SK-N-SH (cell line): ENCODE results near the gene DLG1. TPM values are rescaled to one million over a fixed set of nuclear protein-coding genes. Genes with fewer than 3 reads are reported as not detected.

Experiments used
- CTCF ChIA-PET: fragments of 300-600, 350-600 bp; formaldehyde crosslinking; extraction: SDS; loops from one replicate; lab custom pipeline; 2021; lab: Yijun Ruan, JAX
- POLR2A ChIA-PET: fragments of 350-600 bp; sonication (Branson Sonifier 250); formaldehyde crosslinking; extraction: SDS; loops from one replicate; lab custom pipeline; 2020; ENCODE audit warnings: antibody characterized with exemption, inconsistent platforms; lab: Yijun Ruan, JAX
- DNase-seq: peaks from one replicate; pipeline ENCODE4 v3.0.0; 2012
- H2AFZ ChIP-seq: fragments of 200-600 bp; sonication (generic); 2 replicates; pipeline ENCODE4 v1.8.1; 2016; ENCODE audit warnings: antibody characterized with exemption, mild to moderate bottlenecking, low read depth
- H3F3A ChIP-seq: fragments of 200-600 bp; sonication (generic); replicated peaks from 2 replicates; pipeline ENCODE3; 2016; ENCODE audit warnings: antibody characterized with exemption, mild to moderate bottlenecking; ENCODE audit not compliant: insufficient read depth
- H3K27ac ChIP-seq, 2 experiments: fragments of 200-500 bp in 1 of 2; fragments of 200-600 bp in 1 of 2; sonication (Bioruptor generic) in 1 of 2; sonication (generic), shearing (Covaris generic) in 1 of 2; 2 replicates each; pipeline versions ENCODE4 v1.5.1 to v1.6.1; 2014 to 2016; ENCODE audit warnings: low read depth in 2 of 2, inconsistent platforms in 1 of 2, low read length in 1 of 2, mild to moderate bottlenecking in 1 of 2, mixed read lengths in 1 of 2
- H3K27me3 ChIP-seq: fragments of 200-600 bp; sonication (generic), shearing (Covaris generic); 2 replicates; pipeline ENCODE4 v1.6.1; 2016; ENCODE audit warnings: mixed run types; ENCODE audit not compliant: insufficient read depth
- H3K36me3 ChIP-seq, 2 experiments: fragments of 200-500 bp in 1 of 2; fragments of 200-600 bp in 1 of 2; sonication (Bioruptor generic) in 1 of 2; sonication (generic) in 1 of 2; replicated peaks in 1 of 2; 2 replicates each; pipeline versions ENCODE3 to v1.5.1; 2014 to 2016; ENCODE audit warnings: low read length in 1 of 2, mild to moderate bottlenecking in 1 of 2; ENCODE audit not compliant: insufficient read depth in 2 of 2, control insufficient read depth in 1 of 2
- H3K4me1 ChIP-seq, 2 experiments: fragments of 200-500 bp in 1 of 2; fragments of 200-600 bp in 1 of 2; sonication (Bioruptor generic) in 1 of 2; sonication (generic), shearing (Covaris generic) in 1 of 2; 2 replicates each; pipeline versions ENCODE4 v1.5.1 to v1.6.1; 2014 to 2016; ENCODE audit warnings: low read depth in 1 of 2, low read length in 1 of 2, mixed run types in 1 of 2; ENCODE audit not compliant: insufficient read depth in 2 of 2, control insufficient read depth in 1 of 2
- H3K4me2 ChIP-seq: fragments of 200-600 bp; sonication (generic), shearing (Covaris generic); 2 replicates; pipeline ENCODE4 v1.6.1; 2017; ENCODE audit warnings: mixed run types
- H3K4me3 ChIP-seq, 2 experiments: fragments of 200-500 bp in 1 of 2; fragments of 200-600 bp in 1 of 2; sonication (Bioruptor generic) in 1 of 2; sonication (generic), shearing (Covaris generic) in 1 of 2; 2 replicates each; pipeline versions ENCODE4 v1.5.1 to v1.8.1; 2014 to 2016; ENCODE audit warnings: low read depth in 2 of 2, inconsistent platforms in 1 of 2, low read length in 1 of 2, mild to moderate bottlenecking in 1 of 2, mixed read lengths in 1 of 2, moderate library complexity in 1 of 2
- H3K79me2 ChIP-seq: fragments of 200-600 bp; sonication (generic); 2 replicates; pipeline ENCODE4 v1.8.1; 2017; ENCODE audit warnings: mild to moderate bottlenecking; ENCODE audit not compliant: insufficient read depth
- H3K9ac ChIP-seq: fragments of 200-600 bp; sonication (generic); 2 replicates; pipeline ENCODE4 v1.6.1; 2017; ENCODE audit warnings: mixed run types
- H3K9me2 ChIP-seq: fragments of 200-600 bp; sonication (generic); 2 replicates; pipeline ENCODE4 v1.6.1; 2017; ENCODE audit warnings: mixed run types
- H3K9me3 ChIP-seq: fragments of 200-600 bp; sonication (generic); 2 replicates; pipeline ENCODE4 v1.6.1; 2017; ENCODE audit warnings: mixed run types, mild to moderate bottlenecking, moderate library complexity
- H4K20me1 ChIP-seq: fragments of 200-600 bp; sonication (generic); 2 replicates; pipeline ENCODE4 v1.6.1; 2017; ENCODE audit warnings: mild to moderate bottlenecking, mixed run types; ENCODE audit not compliant: insufficient read depth
- CTCF ChIP-seq: fragments of 200-600 bp; sonication (generic); IDR thresholded peaks from 2 replicates; pipeline ENCODE4 v1.6.1; 2017; ENCODE audit warnings: antibody characterized with exemption, mild to moderate bottlenecking, moderate library complexity
- ELF1 ChIP-seq: IDR thresholded peaks from 2 replicates; pipeline ENCODE4 v1.4.0; 2012
- EP300 ChIP-seq, 2 experiments: IDR thresholded peaks; 2 replicates each; pipeline versions ENCODE4 v1.4.0 to v1.6.1; 2012; ENCODE audit warnings: borderline replicate concordance in 1 of 2, low read depth in 1 of 2, low read length in 1 of 2
- FOSL2 ChIP-seq: IDR thresholded peaks from 2 replicates; pipeline ENCODE4 v1.4.0; 2012; ENCODE audit warnings: low read depth, mild to moderate bottlenecking, moderate library complexity, borderline replicate concordance
- FOXM1 ChIP-seq: IDR thresholded peaks from 2 replicates; pipeline ENCODE4 v1.4.0; 2012; ENCODE audit warnings: low read depth, mild to moderate bottlenecking
- GABPA ChIP-seq: IDR thresholded peaks from 2 replicates; pipeline ENCODE4 v1.4.0; 2012; ENCODE audit warnings: low read depth, mild to moderate bottlenecking
- GATA2 ChIP-seq: sonication (generic); formaldehyde crosslinking; IDR thresholded peaks from 2 replicates; pipeline ENCODE4 v1.5.0; 2020; ENCODE audit warnings: mild to moderate bottlenecking, missing genetic modification reagents
- MAX ChIP-seq: IDR thresholded peaks from 2 replicates; pipeline ENCODE4 v1.4.0; 2012; ENCODE audit warnings: low read depth
- MEF2A ChIP-seq: IDR thresholded peaks from 2 replicates; pipeline ENCODE4 v1.4.0; 2012; ENCODE audit warnings: low read depth, borderline replicate concordance
- MXI1 ChIP-seq: IDR thresholded peaks from 2 replicates; pipeline ENCODE4 v1.6.1; 2012; ENCODE audit warnings: mild to moderate bottlenecking, low read depth, low read length, improper control_type of control experiment
- RCOR1 ChIP-seq: fragments of 150-350 bp; IDR thresholded peaks from 2 replicates; pipeline ENCODE4 v1.6.1; 2017; ENCODE audit warnings: antibody characterized with exemption, low read length
- REST ChIP-seq: IDR thresholded peaks from 2 replicates; pipeline ENCODE4 v1.6.1; 2012; ENCODE audit warnings: mild to moderate bottlenecking, low read depth, low read length, moderate library complexity
- SMC3 ChIP-seq: IDR thresholded peaks from 2 replicates; pipeline ENCODE4 v1.6.1; 2012; ENCODE audit warnings: low read depth, low read length, improper control_type of control experiment
- TCF12 ChIP-seq: IDR thresholded peaks from 2 replicates; pipeline ENCODE4 v1.4.0; 2012
- ZBTB33 ChIP-seq: IDR thresholded peaks from 2 replicates; pipeline ENCODE4 v1.4.0; 2012; ENCODE audit warnings: low read depth, borderline replicate concordance
- WGBS: methylation state at CpG from one replicate; pipeline ENCODE4 v1.1.6; 2017; ENCODE audit warnings: low lambda C conversion rate; 5-methylcytosine and 5-hydroxymethylcytosine counted together
- polyA plus RNA-seq, 3 experiments: library from polyadenylated mRNA; depleted of rRNA; stranded (reverse); fragments of >200 nt; gene quantifications; 2 replicates each; pipeline ENCODE4 v1.2.3, GENCODE V29; 2012
- TF ChIP-seq, protein P1 (sequence below): fragments of 150-350 bp; IDR thresholded peaks from 2 replicates; pipeline ENCODE4 v1.6.1; 2016; ENCODE audit warnings: mild to moderate bottlenecking, low read depth, low read length
- TF ChIP-seq, protein P2 (sequence below): IDR thresholded peaks from 2 replicates; pipeline ENCODE4; 2012

DLG1 gene
- polyA plus RNA-seq, 1 of the 3 experiments (the other 2 are of a cell fraction), result 16.5 TPM

DNA sequence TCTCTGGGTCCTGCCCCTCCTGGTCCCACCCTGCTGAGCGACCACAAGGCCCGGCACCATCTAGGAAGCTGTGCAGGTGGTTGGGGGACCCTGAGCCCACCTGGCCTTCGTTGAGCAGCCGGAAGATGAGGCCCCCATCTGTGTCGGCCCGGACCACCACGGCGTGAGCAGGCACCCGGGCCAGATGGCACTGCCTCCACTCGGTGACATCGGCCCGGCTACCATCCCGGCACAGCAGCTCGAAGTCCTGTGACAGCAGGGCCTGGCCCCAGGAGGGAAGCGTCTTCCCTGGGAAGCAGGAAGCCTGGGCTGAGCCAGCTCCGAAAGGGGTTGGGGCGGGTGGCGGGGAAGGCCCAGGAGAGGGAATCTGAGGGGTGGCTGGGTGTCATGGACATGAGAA lies 281.4 kb downstream of the DLG1 start (continued):
- TF ChIP-seq REST (no peak), SMC3 (no peak), FOXM1 (no peak), ZBTB33 (no peak), EP300 (IDR thresholded peaks at IDR 0.05; ENCODE audit: borderline replicate concordance in 1 of 2, low read depth in 1 of 2, low read length in 1 of 2) (no peak), FOSL2 (no peak), CTCF (no peak), MXI1 (no peak), GABPA (no peak), TCF12 (no peak)
- TF ChIP-seq, all 33 proteins: peak for 0

DNA sequence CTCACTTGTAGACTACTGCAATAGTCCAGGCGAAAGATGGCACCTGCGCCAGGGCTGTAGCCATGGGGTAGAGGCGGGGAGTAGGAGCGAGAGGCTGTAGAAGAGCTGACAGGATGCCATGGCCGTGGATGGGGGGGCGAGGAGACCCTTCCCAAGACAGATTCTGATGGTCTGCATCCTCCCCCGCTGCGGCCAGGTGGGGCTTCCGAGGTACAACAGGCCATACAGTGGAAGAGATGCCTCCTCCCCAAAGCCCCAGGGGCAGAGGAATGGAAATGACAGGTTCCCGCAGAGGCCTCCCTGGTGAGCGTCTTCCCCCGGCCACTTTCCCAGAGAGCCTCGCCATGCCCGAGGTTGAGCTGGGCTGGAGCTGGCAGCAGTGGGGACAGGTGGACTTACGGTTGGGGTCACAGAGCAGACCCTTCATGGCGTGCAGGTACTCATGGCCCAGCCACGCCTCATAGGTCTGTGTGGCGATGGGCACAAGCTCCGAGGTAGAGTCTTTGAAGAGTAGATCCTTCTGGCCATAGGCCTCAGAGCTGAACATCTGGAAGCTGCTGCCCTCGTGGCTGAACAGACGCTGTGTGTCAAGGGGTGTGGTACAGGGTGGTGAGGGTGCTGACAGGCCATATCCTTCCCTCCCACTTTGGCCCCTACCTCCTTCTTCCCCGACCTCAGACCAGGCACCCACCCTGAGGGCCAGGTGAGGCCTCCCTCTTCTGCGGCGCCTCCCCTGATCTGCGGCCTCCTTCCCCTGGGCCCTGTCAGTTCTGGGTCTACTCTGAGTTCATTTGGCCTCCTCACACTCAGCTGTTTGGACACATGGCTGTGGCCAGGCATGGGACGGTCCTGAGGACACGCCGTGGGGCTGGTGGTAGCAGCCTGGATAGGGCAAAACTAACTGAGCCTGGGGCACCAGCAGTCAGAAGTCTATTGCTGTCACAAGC lies 282.3 kb downstream of the DLG1 start:
- no peak for DNase-seq
- POLR2A ChIA-PET, result no interaction called here
- no peak overlapping the region for H2AFZ ChIP-seq
- no peak for TF ChIP-seq MAX
- TF ChIP-seq SMC3, result no peak
- TF ChIP-seq RCOR1, result no peak
- TF ChIP-seq, protein P1, sequence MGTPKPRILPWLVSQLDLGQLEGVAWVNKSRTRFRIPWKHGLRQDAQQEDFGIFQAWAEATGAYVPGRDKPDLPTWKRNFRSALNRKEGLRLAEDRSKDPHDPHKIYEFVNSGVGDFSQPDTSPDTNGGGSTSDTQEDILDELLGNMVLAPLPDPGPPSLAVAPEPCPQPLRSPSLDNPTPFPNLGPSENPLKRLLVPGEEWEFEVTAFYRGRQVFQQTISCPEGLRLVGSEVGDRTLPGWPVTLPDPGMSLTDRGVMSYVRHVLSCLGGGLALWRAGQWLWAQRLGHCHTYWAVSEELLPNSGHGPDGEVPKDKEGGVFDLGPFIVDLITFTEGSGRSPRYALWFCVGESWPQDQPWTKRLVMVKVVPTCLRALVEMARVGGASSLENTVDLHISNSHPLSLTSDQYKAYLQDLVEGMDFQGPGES, result no peak
- no peak for TF ChIP-seq ELF1
- no peak for TF ChIP-seq GATA2 (CRISPR knock-in tag)
- TF ChIP-seq, protein P2, sequence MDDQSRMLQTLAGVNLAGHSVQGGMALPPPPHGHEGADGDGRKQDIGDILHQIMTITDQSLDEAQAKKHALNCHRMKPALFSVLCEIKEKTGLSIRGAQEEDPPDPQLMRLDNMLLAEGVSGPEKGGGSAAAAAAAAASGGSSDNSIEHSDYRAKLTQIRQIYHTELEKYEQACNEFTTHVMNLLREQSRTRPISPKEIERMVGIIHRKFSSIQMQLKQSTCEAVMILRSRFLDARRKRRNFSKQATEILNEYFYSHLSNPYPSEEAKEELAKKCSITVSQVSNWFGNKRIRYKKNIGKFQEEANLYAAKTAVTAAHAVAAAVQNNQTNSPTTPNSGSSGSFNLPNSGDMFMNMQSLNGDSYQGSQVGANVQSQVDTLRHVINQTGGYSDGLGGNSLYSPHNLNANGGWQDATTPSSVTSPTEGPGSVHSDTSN, result no peak
- no peak for TF ChIP-seq MEF2A
- no peak for TF ChIP-seq EP300 (IDR thresholded peaks at IDR 0.05; ENCODE audit: borderline replicate concordance in 1 of 2, low read depth in 1 of 2, low read length in 1 of 2)
- no peak for TF ChIP-seq CTCF

More for the DNA sequence above, 282.3 kb downstream of the DLG1 start:
- H3K9me2 ChIP-seq, result no peaks in the 10 kb centered on the region
- CTCF ChIA-PET, result interaction anchor here (1.3 to 11.0 kb wide), 5 partner anchors 8 to 171 kb away, joined by 4 to 81 read pairs (median 5); partner anchors contain the start of gene MELTF
- no peak overlapping the region for H3K9ac ChIP-seq
- no peaks in the 10 kb centered on the region for H3K79me2 ChIP-seq
- H3K4me2 ChIP-seq, result no peak overlapping the region
- WGBS, result 91% methylated on average over 24 of the region's 28 CpGs
- H4K20me1 ChIP-seq, result no peaks in the 10 kb centered on the region
- H3K27me3 ChIP-seq, result no peaks in the 10 kb centered on the region
- H3K4me1 ChIP-seq, result peaks cover 0 to 10% of the 10 kb centered on the region in 2 experiments; a peak in 1 of 4 replicates
- no peak overlapping the region for H3K27ac ChIP-seq
- H3K9me3 ChIP-seq, result no peaks in the 10 kb centered on the region
- peaks cover 2% of the 10 kb centered on the region for H3F3A ChIP-seq
- H3K4me3 ChIP-seq, result no peak overlapping the region
- no peaks in the 10 kb centered on the region for H3K36me3 ChIP-seq
